DOHH2 (cell line): ENCODE data around the gene BTG2.

Source experiments
- EZH2phosphoT487 ChIP-seq: fragments of 200-600 bp; sonication (generic); IDR thresholded peaks from 2 replicates; pipeline ENCODE4 v1.6.1; 2017; ENCODE audit warnings: borderline replicate concordance, mild to moderate bottlenecking, antibody characterized with exemption, low read length, moderate library complexity, mixed read lengths
- TF ChIP-seq, protein P1 (sequence below): fragments of 200-600 bp; sonication (generic); IDR thresholded peaks from one replicate; pipeline ENCODE4 v1.5.1; 2014; ENCODE audit warnings: antibody characterized with exemption, mild to moderate bottlenecking, low read depth, low read length; ENCODE audit not compliant: poor library complexity, severe bottlenecking

DNA sequence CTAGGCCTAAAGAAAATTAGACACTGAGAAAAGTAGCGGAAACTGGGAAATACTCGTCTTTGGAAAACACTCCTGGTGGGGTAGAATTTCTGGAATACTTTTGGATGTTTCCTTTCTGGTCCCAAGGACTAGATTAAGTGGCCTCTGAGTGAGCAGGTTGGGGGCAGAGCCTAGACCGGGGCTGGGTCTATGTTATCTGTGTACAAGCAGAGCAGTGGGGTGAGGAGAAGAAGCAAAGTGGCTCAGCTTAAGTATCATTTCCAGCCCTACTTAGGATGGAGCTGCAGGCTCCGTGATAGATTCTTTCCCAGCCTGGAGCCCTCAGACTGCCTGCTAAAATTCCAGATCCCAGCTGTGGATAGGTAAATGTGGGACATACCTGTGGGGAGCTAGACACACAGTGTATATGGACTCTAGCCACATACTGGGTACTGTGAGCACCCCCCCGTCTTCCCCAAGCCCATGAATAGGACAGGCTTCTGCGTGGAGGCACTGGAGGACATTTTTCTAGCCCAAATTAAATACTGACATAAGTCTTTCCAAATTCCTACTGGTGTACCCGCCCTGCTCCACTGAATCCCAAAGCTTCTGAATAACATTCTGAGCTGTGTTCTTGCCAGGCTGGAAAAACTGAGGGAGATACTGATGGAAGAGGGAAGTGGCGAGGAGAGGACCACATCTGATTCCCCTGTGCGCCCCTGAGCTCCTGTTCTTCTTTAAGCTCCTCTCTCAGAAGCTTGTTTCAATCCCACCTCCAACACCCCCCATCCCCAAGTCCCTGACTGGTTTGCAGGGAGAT lies 38.8 kb downstream of the BTG2 start:
- TF ChIP-seq, protein P1, sequence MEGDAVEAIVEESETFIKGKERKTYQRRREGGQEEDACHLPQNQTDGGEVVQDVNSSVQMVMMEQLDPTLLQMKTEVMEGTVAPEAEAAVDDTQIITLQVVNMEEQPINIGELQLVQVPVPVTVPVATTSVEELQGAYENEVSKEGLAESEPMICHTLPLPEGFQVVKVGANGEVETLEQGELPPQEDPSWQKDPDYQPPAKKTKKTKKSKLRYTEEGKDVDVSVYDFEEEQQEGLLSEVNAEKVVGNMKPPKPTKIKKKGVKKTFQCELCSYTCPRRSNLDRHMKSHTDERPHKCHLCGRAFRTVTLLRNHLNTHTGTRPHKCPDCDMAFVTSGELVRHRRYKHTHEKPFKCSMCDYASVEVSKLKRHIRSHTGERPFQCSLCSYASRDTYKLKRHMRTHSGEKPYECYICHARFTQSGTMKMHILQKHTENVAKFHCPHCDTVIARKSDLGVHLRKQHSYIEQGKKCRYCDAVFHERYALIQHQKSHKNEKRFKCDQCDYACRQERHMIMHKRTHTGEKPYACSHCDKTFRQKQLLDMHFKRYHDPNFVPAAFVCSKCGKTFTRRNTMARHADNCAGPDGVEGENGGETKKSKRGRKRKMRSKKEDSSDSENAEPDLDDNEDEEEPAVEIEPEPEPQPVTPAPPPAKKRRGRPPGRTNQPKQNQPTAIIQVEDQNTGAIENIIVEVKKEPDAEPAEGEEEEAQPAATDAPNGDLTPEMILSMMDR = no peak
- TF ChIP-seq EZH2phosphoT487 = no peak
